Uterus (tissue), 4 donors: Measurements from ENCODE around the gene CD99. TPM values are rescaled to one million over a fixed set of nuclear protein-coding genes. Genes with fewer than 3 reads are reported as not detected.

Experiments
- DNase-seq, 2 donors: peaks; one replicate each; pipeline ENCODE4 v3.0.0-alpha.2; 2019 to 2020
- H3K27ac ChIP-seq, 2 donors: fragments of 200-600 bp; sonication (generic); 1 replicate in 1 of 2; 2 replicates in 1 of 2; pipeline ENCODE4 v1.5.1; 2016 to 2018
- H3K27me3 ChIP-seq, 2 donors: fragments of 200-600 bp; sonication (generic); one replicate each; pipeline ENCODE4 v1.5.1; 2018 to 2019; ENCODE audit warnings: control low read depth in 1 of 2
- H3K36me3 ChIP-seq, 2 donors: fragments of 200-600 bp; sonication (generic); one replicate each; pipeline ENCODE4 v1.5.1; 2019; ENCODE audit warnings: control low read depth in 1 of 2
- H3K4me1 ChIP-seq, 2 donors: fragments of 200-600 bp; sonication (generic); one replicate each; pipeline ENCODE4 v1.5.1; 2018 to 2019; ENCODE audit warnings: control low read depth in 1 of 2
- H3K4me3 ChIP-seq, 2 donors: fragments of 200-600 bp; sonication (generic); 1 replicate in 1 of 2; 2 replicates in 1 of 2; pipeline ENCODE4 v1.5.1; 2018 to 2019; ENCODE audit warnings: mild to moderate bottlenecking in 1 of 2
- H3K9me3 ChIP-seq, 2 donors: fragments of 200-600 bp; sonication (generic); one replicate each; pipeline ENCODE4 v1.5.1; 2019; ENCODE audit warnings: control low read depth in 1 of 2
- CTCF ChIP-seq, 4 experiments: fragments of 200-600 bp in 2 of 4; fragments of 450-650 bp in 2 of 4; sonication (generic) in 2 of 4; IDR thresholded peaks; one replicate each; pipeline ENCODE4 v1.5.1; 2016 to 2019; ENCODE audit warnings: antibody characterized with exemption in 4 of 4, mild to moderate bottlenecking in 2 of 4, moderate library complexity in 1 of 4
- POLR2A ChIP-seq, 2 donors: fragments of 450-650 bp; IDR thresholded peaks; one replicate each; pipeline ENCODE4 v1.6.1; 2016; ENCODE audit warnings: antibody characterized with exemption in 2 of 2, mild to moderate bottlenecking in 1 of 2, moderate library complexity in 1 of 2
- intact Hi-C: fragments of 100-400 bp; cut with DNase I; formaldehyde crosslinking; loops from one replicate; pipeline ENCODE4 v1.15.1; 2023; ENCODE audit warnings: low total_unique reads
- total RNA-seq, 4 donors: library from RNA; depleted of rRNA in 3 of 4; stranded (reverse); fragments of >200 nt in 3 of 4; gene quantifications; one replicate each; pipeline versions ENCODE4 v1.1.0 to v1.2.4, GENCODE V29; 2014 to 2023
- donor health status: DM: yes; HTN: yes; CAD: no.

CD99 gene
- total RNA-seq, 4 donors from 2014 or later = 81.9 to 329 (median 202) TPM

- Histone ChIP-seq H3K4me3 (no peak overlapping the region), H3K9me3 (no peaks in the 10 kb centered on the region), H3K27me3 (no peaks in the 10 kb centered on the region), H3K4me1 (no peaks in the 10 kb centered on the region), H3K36me3 (no peaks in the 10 kb centered on the region), H3K27ac (no peak overlapping the region)
- DNase-seq = no peak
- intact Hi-C loops = no loop called here
- TF ChIP-seq CTCF (IDR thresholded peaks at IDR 0.05) = no peak
Measured at GRCh38 chrX:2680486-2681348, 10.4 kb upstream of the CD99 start.

GRCh38 chrX:2682565-2683177, 8.4 kb upstream of the CD99 start:
- no peak for DNase-seq
- Histone ChIP-seq H3K36me3 (no peaks in the 10 kb centered on the region), H3K4me3 (no peak overlapping the region), H3K27ac (no peak overlapping the region), H3K27me3 (no peaks in the 10 kb centered on the region), H3K9me3 (no peaks in the 10 kb centered on the region), H3K4me1 (no peaks in the 10 kb centered on the region)
- no peak for TF ChIP-seq CTCF (IDR thresholded peaks at IDR 0.05)
- TF ChIP-seq POLR2A (IDR thresholded peaks at IDR 0.05) = no peak
- intact Hi-C loops = no loop called here

- no peaks in the 10 kb centered on the region for H3K27me3 ChIP-seq
- intact Hi-C loops = no loop called here
- TF ChIP-seq CTCF (IDR thresholded peaks at IDR 0.05) = no peak
- TF ChIP-seq POLR2A (IDR thresholded peaks at IDR 0.05) = no peak
- H3K27ac ChIP-seq = no peak overlapping the region
- H3K4me1 ChIP-seq = no peaks in the 10 kb centered on the region
- no peak overlapping the region for H3K4me3 ChIP-seq
- no peaks in the 10 kb centered on the region for H3K36me3 ChIP-seq
- DNase-seq = no peak
- H3K9me3 ChIP-seq = no peaks in the 10 kb centered on the region
Measured at GRCh38 chrX:2684256-2684655, 6.8 kb upstream of the CD99 start.

GRCh38 chrX:2685886-2686285, 5.2 kb upstream of the CD99 start:
- H3K4me1 ChIP-seq = peaks cover 0 to 6% of the 10 kb centered on the region in 2 donors
- H3K27me3 ChIP-seq = no peaks in the 10 kb centered on the region
- TF ChIP-seq CTCF (IDR thresholded peaks at IDR 0.05) (no peak), POLR2A (IDR thresholded peaks at IDR 0.05) (no peak)
- intact Hi-C loops = no loop called here
- DNase-seq = no peak
- no peaks in the 10 kb centered on the region for H3K36me3 ChIP-seq
- no peak overlapping the region for H3K27ac ChIP-seq
- no peaks in the 10 kb centered on the region for H3K9me3 ChIP-seq
- no peak overlapping the region for H3K4me3 ChIP-seq
